HG03457 (cell line): Measurements from ENCODE around the gene LRSAM1.

Source experiments
- ATAC-seq: cut with Tn5 transposase; IDR thresholded peaks from one replicate; pipeline ENCODE4 v1.9.1; 2021; ENCODE audit warnings: moderate number of reproducible peaks; ENCODE audit not compliant: unreplicated experiment

The LRSAM1 gene

DNA sequence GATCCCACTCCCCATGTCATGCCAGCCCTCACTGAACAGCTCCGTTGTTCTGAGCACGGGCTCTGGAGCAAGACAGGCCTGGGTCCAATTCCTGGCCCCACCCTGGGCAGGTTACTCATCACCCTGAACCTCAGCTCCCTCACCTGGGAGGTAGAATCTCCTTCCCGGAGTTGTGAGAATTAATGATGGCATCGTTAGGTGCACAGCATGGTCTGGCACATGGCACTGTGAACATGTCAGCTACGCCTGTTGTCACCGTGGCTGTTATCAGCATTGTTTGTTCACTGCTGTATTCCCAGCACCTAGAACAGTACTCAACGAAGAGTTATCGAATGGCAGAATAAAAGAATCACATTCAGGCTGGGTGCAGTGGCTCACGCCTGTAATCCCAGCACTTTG is 43.0 kb downstream of the LRSAM1 start:
- ATAC-seq: no peak

DNA sequence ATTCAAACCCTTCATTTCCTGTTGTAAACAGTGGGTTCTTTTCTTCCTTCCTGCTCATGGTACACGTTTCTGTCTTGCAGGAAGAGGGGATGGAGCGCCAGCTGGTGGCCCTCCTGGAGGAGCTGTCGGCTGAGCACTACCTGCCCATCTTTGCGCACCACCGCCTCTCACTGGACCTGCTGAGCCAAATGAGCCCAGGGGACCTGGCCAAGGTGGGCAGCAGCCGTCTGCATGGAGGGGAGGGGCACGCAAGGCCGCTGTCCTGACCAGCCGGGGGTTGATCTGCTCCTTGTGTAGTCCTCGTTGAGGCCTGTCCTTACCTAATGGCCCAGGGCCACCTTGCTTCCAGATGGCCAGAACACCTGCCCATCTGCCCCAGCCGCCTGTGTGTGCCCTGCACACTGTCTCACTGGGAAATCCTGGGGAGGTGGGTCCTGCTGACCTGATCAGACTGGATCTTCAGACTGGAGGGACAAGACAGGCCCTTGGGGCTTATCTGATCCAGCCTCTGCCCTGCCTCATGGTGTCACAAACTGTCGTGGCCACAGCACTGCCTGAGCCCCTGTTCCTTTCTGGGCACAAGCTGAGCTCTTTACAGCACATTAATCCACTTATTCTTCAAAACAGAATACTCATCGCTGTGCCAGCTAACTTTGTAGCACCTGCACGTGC is 44.7 kb downstream of the LRSAM1 start:
- no peak for ATAC-seq

DNA sequence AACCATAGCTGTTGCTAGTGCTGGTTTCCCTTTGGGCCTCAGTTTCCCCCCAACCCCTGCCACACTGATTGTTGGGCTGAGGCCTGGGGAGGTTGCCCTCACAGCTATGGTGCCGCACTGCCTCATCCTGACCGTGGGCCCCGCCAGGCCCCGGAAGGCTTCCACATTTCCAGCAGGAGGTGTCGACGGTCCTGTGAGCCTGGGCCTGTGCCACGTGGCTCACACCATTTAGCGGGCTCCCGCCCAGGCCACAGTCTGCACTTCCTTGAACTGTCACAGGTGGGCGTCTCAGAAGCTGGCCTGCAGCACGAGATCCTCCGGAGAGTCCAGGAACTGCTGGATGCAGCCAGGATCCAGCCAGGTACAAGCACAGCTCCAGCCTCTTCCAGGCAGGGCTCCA is 45.7 kb downstream of the LRSAM1 start:
- no peak for ATAC-seq

DNA sequence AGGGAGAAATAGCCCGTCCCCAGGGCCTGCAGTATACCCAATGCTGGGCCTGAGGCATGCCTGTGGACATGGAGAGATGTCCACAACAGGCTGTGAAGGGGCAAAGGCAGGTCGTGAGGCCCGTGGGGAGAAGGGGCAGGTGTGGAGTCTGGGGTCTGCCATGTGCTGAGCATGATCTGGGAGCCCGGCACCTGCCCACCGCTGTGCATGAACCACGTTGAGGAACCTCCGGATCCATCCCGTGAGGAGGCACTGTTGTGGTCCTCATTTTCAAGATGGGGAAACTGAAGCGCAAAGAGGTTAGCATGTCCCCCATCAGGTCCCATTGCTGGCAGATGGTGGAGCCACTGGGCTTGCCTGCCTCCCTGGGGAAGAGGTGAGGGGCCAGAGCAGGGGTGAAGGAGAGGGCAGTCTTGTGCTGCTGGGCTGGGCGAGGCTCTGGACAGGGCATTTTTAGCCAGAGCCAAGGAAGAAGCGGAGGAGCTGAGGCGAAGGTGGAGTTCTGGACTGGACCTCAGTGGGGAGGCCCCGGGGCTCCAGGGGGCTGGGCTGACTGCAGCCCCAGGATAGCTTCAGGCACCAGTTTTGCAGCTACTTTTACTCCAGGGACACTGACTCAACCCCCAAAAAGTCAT is 46.5 kb downstream of the LRSAM1 start:
- no peak for ATAC-seq

DNA sequence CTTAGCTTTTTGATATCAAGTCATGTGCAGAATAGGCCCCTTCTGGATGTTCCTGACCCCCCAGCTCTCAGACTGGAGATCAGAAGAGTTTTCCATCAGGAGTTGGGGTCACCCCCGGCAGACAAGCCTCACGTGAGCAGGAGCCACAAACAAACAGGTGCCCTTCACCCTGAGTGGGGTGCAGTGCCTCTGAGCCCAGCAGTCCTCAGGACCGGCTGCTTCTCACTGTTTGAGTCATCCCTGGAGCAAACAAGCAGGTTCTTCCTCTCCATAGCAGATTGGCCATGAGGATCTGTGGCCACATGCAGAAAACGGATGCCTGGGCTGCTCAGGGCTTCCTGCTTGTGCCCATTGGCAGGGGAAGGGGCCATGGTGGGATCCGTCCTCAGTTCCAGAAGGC is 47.0 kb downstream of the LRSAM1 start:
- no peak for ATAC-seq

DNA sequence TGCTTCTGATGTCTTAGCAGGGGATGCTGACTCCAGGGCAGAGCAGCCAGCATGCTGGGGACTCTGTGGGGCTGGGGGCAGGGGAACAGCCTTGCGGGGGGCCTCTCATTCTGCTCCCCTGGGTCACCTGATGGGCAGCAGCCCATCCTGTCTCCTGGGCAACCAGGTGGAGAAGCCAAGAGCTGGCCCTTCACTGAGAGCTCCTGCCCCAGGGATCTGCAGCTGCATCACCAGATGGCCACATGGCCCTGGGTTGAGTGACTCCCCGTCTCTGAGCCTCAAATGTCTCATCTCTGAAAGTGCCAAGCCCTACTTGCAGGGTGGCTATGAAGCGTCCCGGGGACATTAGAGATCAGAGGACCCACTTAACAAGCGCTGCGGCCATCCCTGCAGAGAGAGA is 49.1 kb downstream of the LRSAM1 start:
- no peak for ATAC-seq

DNA sequence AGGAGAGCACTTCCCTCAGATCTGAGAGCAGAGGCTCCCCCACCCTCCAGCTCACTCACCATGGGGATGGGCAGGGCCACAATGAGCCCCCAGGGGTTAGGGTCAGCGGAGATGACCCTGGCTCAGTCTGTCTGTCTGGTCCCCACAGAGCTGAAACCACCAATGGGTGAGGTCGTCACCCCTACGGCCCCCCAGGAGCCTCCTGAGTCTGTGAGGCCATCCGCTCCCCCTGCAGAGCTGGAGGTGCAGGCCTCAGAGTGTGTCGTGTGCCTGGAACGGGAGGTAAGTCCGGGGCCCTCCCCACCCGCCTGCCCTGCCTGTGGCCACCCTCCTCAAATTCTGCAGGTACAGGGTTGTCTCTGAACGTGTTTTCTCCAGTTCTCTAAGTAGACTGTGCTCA is 49.6 kb downstream of the LRSAM1 start:
- no peak for ATAC-seq

DNA sequence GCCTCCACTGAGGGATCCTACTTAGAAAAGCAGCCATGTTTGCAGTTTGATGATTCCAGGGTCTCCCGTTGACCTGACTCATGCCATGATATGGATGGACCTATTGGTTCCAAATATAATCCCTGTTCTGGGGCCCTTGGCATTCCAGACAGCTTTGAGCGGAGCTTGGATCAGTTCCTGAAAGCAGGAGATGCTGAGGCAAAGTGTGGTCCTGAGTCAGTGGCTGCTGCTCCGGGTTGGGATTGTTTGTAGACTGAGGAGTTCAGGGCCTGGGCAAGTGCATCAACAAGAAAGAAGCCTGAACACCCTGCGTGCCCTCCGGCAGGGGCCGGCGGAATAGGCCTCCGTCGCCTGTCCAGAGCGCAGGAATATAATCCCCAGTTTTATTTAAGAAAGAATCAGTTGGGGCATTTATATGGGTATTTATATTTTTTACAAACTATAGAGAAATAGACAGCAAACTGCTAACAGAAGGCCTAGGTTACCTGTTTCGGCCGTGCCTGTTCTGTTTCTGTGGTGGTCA is 50.6 kb downstream of the LRSAM1 start:
- no peak for ATAC-seq

DNA sequence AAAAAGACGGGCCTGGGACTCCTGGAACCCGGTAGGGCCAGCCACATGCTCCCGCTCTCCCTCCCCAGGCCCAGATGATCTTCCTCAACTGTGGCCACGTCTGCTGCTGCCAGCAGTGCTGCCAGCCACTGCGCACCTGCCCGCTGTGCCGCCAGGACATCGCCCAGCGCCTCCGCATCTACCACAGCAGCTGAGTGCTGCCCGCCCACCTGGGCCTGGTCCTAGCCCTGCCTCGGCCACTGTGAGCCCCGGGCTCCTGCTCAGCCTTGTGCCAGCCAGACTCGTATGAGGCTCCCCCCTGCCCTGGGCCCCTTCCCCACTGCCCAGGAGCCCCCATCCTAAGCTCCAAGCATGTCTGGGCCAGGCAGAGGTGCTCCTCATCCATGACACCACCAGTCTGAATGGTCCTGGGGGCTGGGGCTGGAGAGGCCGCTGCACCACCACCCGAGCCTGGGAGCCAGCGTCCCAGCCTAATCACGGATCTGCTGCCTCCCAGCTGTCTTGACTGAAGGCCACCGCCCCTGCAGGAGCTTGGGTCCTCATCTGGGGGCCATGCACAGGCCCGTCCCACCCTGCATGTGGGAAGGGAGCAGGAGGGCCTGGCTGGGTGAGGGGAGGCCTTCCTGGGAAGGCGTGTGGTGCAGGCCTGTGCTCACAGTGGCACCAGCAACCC is 51.5 kb downstream of the LRSAM1 start:
- no peak for ATAC-seq

DNA sequence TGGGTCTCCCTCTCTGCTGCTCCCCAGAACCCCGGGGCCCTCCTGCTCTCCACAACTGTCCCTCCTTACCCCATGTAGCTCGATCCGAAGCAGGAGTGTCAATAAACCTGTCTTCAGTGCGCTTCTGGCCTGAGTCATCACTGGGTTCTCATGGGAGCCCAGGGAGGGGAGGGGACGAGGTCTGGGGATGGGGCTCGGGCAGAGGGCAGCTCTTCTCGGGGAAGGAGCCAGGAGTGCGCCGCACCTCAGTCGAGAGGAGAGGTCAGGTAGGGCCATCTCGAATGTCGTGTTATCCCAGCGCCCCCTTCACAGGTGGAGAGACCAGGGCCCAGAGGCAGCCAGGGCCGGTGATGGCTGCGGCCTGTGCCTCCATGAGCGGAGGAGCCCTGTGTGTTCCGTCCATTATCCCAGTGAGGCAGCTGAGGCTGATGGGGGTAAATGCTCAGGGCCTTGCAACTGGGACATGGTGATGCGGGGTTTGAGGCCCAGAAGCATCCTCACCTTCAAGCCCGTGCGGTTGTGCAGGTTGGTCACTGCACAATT is 52.1 kb downstream of the LRSAM1 start:
- no peak for ATAC-seq

DNA sequence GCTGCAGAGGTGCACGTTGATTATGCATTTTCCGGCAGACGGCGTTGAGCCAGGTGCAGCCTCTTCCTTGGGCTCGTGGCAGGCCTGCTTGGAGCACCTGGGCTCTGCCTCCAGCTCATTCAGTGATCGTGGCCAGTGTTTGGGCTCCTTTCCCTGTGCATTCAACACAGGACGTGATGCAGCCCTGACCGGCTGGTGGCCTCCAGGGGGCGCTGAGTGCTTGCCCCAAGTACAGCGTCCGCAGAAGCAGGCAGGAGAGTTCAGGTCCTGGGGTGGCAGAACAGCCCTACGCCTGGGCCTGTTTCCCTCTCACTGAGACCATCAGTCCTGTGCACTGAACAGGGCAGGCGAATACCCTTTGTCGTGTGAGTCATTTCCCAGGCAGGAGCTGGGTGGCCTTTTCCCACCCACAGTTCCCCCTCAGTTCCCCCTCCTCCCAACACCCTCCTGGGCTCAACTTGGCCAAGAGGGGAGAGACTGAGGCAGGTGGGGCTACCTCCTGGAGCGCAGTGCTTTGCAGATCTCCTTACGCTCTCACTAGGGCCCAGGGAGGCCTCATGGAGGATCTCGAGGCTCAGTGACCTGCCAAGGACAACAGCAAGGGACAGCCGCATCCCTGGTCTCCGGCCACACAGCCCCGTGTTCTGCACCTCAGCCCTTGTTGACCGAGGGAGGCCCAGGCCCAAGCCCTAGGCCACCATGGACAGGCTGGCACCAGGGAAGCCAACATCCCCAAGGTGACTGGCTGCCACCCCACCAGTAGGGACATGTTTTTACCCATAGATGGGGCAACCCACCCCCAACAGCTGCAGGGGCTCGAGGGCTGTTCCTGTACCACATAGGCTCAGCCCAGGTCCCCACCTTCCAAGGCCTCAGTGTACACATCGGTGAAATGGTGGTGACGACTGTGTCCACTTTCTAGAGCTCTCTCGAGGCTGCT is 52.9 kb downstream of the LRSAM1 start:
- no peak for ATAC-seq

DNA sequence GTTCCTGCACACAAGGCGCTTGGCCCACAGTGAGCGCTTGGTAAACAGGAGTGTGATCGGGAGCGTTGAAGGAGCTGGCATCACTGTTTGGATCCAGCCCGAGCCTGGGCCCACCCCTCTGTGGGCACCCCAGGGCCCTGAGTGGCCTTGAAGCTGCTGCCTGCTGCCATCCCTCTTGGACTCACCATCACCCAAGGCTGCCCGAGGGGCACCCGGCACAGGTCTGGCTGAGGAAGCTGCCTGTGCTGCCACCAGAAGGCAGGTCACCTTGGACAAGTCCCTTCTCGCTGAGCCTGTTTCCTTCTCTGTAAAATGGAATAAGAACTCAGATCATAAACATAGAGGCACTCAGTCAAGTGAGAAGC is 53.6 kb downstream of the LRSAM1 start:
- ATAC-seq: no peak

DNA sequence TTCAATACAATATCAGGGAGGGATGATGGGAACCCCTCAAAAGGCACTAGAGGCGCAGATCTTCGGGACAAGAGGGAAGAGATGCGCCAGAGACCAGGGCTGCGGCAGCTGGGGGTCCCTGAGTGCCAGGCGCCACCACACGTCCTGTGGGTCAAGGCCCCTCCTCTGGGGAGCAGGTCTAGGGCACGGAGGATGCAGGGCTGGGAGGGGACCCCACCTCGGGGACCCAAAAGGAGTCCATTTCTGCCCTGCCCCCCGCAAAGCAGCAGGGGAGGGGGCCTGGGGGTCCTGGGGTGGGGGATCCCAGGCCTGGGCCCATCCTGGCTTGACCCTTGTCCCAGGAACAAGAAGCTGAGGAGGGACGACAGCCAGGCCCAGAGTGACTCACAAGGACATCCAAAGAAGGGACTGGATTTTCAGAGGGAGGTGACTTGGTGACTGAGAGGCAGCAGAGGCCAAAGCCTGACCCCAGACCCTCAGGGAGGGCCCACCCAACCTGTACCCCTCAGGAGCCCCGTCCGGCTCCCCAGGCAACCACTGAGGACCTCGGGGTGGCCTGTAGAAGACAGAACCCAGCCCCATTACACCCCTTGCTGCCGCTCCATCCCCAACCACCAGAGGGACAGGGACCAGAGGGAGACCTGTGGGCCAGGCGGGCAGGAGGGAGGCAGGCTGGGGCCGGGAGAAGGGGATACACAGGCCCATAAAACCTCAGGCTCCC is 54.2 kb downstream of the LRSAM1 start:
- ATAC-seq: no peak

DNA sequence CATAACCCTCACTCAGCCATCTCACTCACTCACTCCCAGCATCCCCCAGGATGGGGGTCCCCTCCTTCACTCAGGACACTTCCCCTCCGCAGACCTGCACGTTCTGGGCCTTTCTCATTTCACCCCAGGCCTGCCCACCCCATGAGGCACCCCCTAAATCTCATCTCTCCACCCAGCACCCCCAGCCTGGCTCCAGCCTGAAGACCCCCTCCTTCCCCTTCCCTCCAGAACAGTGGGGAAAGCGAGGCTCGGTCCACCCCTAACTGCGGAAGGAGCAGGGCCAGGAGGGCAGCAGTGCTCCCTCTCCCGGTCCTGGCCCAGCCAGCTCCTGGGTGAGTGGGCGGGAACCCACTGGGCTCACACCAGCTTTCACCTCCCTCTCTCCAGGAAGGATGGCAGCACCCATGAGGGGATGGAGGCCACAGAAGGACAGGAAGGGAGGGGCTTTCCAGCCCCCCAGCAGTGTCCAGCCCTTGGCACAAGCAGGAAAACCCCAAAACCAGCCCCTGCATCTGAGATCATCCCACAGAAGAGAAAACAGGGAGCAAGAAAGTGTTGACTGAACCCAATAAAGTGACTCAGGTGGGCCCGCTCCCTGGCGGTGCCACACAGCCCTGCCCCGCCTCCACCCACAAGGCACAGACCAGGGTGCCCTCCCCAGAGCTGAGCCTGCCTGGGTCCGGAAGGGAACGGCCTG is 55.0 kb downstream of the LRSAM1 start:
- ATAC-seq: no peak

DNA sequence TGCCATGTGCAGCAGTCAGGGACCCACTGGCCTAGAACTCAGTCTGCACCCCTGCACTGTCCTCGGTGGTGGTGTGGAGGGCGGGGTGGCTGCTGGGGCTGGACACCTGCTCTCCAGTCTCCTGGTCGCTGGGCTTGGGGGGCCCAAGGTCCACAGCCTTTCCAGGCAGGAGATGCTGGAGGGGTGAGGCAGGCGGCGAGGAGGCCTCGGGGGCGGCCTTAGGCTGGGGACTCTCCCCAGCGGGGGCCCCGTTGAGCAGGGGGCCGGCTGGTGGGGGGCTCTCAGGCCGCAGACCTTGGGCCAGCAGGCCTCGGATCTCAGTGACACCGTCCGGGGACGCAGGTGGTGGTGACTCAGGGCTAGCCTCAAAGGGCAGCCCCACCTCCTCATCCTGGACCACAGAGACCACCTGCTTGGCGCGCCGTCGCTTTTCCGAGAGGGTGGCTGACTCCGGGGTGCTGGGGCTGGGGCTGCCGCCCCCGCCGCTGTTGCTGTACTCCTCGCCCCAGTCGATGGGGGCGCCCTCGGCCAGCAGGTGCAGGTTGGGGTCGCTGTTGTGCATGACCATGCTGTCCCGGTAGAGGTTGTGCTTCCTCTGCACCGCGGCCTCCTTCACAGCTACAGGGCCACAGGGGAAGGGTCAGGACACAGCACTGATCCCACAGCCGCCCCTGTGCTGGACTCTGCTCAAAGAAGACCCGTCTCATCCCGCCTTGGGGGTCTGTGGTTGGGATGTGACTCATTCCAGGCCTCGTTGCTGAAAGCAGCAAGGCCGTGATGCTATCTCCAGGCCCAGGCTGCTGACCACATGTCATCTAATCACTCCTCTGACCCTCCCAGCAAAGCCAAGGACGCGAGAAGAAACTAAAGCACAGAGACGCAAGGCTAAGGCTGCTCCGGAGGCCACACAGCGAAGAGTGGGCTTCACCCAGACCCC is 55.8 kb downstream of the LRSAM1 start:
- ATAC-seq: no peak

DNA sequence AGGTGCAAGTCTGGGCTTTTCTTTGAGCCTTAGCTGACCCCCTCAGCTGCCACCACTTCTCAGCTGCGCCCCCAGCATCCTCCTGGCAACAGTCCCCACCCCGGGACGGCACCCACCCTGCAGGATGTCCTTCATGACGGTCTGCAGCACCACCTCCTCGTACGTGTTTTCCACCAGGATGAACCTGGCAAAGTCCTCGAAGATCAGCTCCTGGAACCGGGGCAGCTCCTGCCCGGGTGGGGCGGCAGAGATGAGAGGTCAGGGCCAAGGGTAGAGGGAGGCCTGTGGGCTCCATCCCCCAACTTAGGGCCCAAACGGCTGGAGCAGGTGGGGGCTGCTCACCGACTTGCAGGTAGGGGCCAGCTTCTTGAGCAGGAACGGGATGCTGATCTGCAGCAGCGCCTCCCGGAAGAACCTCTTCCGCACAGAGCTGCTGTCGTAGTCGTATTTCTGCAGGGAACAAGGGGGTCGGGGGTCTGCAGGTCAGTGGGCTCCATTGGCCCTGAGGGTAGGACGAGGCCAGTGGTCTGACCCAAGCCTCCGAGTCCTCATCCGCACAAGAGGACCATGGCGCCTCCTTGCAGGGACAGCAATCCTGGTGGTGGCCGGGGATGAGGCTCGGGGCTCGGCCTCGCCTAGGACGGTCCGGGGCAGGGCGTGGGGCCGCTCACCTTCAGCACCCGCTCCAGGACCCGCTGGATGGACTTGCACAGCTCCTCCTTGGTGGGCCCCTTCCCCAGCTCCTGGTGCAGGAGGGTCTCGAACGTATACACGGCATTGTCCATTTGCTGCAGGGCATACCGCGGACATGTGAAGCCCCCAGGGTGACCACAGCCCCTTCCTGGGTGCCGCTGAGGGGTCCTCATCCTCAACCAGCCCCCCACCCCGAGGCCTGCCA is 56.7 kb downstream of the LRSAM1 start:
- no peak for ATAC-seq

DNA sequence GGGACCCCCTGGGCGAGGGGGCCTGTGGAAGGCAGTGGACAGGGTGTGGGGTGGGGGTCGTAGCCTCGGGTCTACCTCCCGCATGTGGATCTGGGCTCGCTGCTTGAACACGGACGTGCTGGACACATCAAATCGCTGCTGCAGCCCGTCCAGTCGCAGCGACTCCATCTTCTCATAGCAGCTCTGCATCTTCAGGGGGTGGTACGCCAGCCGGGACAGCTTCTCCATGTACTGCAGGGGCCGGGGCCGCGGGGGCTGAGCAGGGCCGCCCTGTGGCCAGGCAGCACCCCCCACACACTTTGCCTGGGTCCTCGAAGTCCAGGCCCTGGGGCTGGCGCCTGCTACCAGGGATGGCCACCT is 57.6 kb downstream of the LRSAM1 start:
- no peak for ATAC-seq
